ES-I3 (cell line): ENCODE results near the gene NOTCH1.

ENCODE experiments used
- H3K36me3 ChIP-seq: 2 replicates; pipeline ENCODE4 v1.6.1; 2013; ENCODE audit warnings: mild to moderate bottlenecking, low read length, control low read depth, moderate library complexity; ENCODE audit not compliant: insufficient read depth
- H3K4me1 ChIP-seq: 2 replicates; pipeline ENCODE4 v1.6.1; 2013; ENCODE audit warnings: mild to moderate bottlenecking, control low read depth, low read length; ENCODE audit not compliant: insufficient read depth
- H3K9ac ChIP-seq: 2 replicates; pipeline ENCODE4 v1.6.1; 2013; ENCODE audit warnings: low read depth, mild to moderate bottlenecking, low read length, moderate library complexity
- H3K9me3 ChIP-seq: 2 replicates; pipeline ENCODE4 v1.6.1; 2013; ENCODE audit warnings: mild to moderate bottlenecking, low read length, moderate library complexity; ENCODE audit not compliant: control insufficient read depth, insufficient read depth

NOTCH1 gene

DNA sequence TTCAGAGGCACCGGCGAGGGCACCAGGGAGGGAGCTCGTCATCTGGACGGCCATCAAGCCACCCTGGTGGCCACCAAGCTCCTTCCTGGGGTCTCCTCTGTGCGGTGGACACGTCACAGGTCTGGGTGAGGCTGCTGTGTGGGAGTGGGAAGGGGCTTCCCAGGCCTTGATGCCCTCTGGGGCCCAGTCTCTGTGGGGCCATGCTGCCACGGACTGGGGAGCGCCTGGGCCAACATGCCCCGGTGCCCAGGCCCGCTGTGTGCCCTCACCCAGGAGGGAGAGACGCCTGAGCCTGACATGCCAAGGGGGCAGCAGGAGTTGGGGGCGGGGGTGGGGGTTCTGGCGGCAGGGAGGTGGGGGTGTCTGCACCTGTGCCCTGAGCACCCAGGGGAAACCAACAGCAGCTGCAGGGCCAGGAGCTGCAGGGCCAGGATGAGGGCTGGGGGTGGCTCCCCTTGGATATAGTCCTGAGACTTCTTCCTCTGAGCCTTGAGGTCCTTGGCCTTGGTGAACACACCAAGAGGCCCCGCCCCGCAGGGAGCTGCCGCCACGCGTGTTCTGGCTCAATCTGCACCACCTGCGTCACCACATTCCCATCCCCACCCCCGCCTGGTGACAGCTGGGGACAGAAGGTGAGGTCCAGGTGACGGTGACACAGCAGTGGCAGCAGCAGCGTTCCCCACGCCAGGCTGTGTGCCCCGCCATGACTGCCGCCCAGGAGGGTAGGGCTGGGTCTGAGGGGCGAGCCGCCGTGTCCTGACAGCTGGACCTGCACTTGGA, 47.7 kb downstream of the NOTCH1 start:
- H3K4me1 ChIP-seq = no peaks in the 10 kb centered on the region
- no peaks in the 10 kb centered on the region for H3K9me3 ChIP-seq
- H3K9ac ChIP-seq = no peak overlapping the region
- peaks cover 14% of the 10 kb centered on the region for H3K36me3 ChIP-seq

DNA sequence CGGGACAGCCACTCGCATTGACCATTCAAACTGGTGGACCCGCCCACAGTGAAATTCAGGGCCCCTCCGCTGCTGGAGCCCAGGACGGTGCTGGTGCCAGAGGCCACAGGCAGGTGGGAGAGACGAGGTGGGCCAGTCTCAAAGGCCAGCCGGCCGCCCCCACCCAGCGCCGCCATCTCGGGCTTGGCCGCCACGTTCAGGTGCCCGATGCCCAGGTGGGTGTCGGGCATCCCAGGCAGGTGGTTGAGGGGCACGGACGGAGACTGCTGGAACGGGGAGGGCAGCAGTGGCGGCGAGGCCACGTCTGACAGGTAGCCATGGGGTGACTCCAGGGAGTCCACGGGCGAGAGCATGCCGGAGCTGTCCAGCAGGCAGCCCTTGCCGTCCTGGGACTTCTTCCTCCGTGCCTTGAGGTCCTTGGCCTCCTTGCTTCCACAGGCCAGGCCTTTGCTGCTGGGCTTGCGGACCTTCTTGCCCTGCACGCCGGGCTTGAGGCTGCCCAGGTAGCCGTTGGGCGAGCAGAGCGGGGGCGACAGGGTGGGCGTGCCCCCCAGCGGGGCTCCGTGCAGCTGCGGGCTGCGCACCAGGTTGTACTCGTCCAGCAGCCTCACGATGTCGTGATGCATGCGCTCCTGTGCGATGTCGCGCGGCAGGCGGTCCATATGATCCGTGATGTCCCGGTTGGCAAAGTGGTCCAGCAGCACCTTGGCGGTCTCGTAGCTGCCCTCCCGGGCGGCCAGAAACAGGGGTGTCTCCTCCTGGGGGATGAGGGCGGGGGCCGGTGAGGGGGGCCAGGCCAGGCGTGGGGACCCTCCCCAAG, 48.8 kb downstream of the NOTCH1 start:
- no peaks in the 10 kb centered on the region for H3K4me1 ChIP-seq
- no peaks in the 10 kb centered on the region for H3K9me3 ChIP-seq
- no peak overlapping the region for H3K9ac ChIP-seq
- H3K36me3 ChIP-seq = peaks cover 14% of the 10 kb centered on the region

- H3K9ac ChIP-seq = no peak overlapping the region
- H3K9me3 ChIP-seq = no peaks in the 10 kb centered on the region
- no peaks in the 10 kb centered on the region for H3K4me1 ChIP-seq
- peaks cover 14% of the 10 kb centered on the region for H3K36me3 ChIP-seq
Observed at GRCh38 chr9:136496181-136496580, 49.7 kb downstream of the NOTCH1 start.

- Histone ChIP-seq H3K9ac (no peak overlapping the region), H3K36me3 (peaks cover 14% of the 10 kb centered on the region), H3K9me3 (no peaks in the 10 kb centered on the region), H3K4me1 (no peaks in the 10 kb centered on the region)
Observed at GRCh38 chr9:136495238-136495800, 50.5 kb downstream of the NOTCH1 start.

DNA sequence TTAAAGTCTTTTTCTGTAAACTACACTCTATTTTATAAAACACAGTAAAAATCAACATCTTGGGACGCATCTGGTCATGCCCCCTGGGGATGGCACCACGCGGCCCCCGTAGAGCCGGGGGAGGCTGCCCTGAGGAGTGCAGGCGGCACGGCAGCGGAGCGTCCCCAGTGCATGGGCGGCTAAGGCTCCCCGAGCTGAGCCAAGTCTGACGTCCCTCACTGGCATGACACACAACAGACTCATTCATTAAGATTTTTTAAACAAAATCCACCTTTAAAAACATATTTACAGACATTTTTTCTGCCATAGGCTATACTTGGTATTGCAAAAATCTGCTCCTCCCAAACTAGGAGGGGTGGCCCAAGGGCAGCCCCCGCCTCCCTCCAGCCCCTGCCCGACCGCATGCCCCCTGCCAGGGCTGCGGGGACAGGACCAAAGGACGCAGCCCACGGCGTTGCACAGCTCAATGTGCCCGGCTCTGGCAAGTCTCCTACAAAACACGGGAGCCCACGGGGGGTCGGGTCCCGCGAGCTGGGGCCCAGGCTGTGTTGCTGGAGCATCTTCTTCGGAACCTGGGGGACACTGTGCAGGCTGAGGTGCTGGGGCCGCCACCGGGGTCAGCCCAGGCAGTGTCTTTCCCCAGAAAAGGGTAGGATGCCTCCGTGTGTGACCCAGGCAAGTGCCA, 51.2 kb downstream of the NOTCH1 start:
- Histone ChIP-seq H3K36me3 (peaks cover 11% of the 10 kb centered on the region), H3K4me1 (no peaks in the 10 kb centered on the region), H3K9ac (no peak overlapping the region), H3K9me3 (no peaks in the 10 kb centered on the region)

- Histone ChIP-seq H3K9ac (no peak overlapping the region), H3K4me1 (no peaks in the 10 kb centered on the region), H3K36me3 (peaks cover 5% of the 10 kb centered on the region), H3K9me3 (no peaks in the 10 kb centered on the region)
Observed at GRCh38 chr9:136494012-136494411, 51.8 kb downstream of the NOTCH1 start.

- no peaks in the 10 kb centered on the region for H3K9me3 ChIP-seq
- no peaks in the 10 kb centered on the region for H3K4me1 ChIP-seq
- H3K9ac ChIP-seq = no peak overlapping the region
- peaks cover 3% of the 10 kb centered on the region; the same call in 1 of the 2 replicates for H3K36me3 ChIP-seq
Observed at GRCh38 chr9:136493567-136493971, 52.3 kb downstream of the NOTCH1 start.

GRCh38 chr9:136492978-136493522, 52.8 kb downstream of the NOTCH1 start:
- no peaks in the 10 kb centered on the region for H3K9me3 ChIP-seq
- H3K9ac ChIP-seq = no peak overlapping the region
- no peaks in the 10 kb centered on the region for H3K4me1 ChIP-seq
- H3K36me3 ChIP-seq = peaks cover 3% of the 10 kb centered on the region; the same call in 1 of the 2 replicates

DNA sequence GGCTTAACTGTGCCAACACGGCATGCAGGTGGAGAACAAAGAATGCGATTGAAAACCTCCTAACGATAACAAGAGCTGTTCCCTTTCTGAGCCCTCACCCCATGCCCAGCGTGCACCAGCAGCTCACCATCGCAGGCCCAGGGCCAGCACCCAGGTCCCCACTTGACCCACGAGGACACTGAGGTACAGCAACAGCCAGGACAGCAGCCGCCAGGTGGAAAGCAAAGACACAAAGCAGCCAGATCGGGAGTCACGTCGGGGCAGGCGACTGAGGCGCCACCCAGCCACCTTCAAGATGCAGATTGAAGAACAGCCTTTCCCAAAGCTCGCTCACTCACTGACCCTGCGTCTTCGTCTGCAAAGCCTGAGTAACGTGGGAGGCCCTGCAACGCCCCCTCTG, 56.1 kb downstream of the NOTCH1 start:
- H3K9ac ChIP-seq = no peak overlapping the region
- H3K9me3 ChIP-seq = no peaks in the 10 kb centered on the region
- no peaks in the 10 kb centered on the region for H3K4me1 ChIP-seq
- no peaks in the 10 kb centered on the region for H3K36me3 ChIP-seq

GRCh38 chr9:136488247-136489214, 57.3 kb downstream of the NOTCH1 start:
- Histone ChIP-seq H3K9ac (no peak overlapping the region), H3K36me3 (no peaks in the 10 kb centered on the region), H3K4me1 (no peaks in the 10 kb centered on the region), H3K9me3 (no peaks in the 10 kb centered on the region)

- Histone ChIP-seq H3K9ac (no peak overlapping the region), H3K9me3 (no peaks in the 10 kb centered on the region), H3K4me1 (no peaks in the 10 kb centered on the region), H3K36me3 (no peaks in the 10 kb centered on the region)
Observed at GRCh38 chr9:136487672-136488071, 58.2 kb downstream of the NOTCH1 start.

- H3K9me3 ChIP-seq = no peaks in the 10 kb centered on the region
- H3K4me1 ChIP-seq = 0 out of 2 replicates have a peak, but pooled peaks cover under 1% of the 10 kb centered on the region
- no peaks in the 10 kb centered on the region for H3K36me3 ChIP-seq
- no peak overlapping the region for H3K9ac ChIP-seq
Observed at GRCh38 chr9:136486823-136487620, 58.8 kb downstream of the NOTCH1 start.
